ENCODE results near the gene HYPK. TPM values are rescaled to one million over a fixed set of nuclear protein-coding genes. Genes with fewer than 3 reads are reported as not detected.

HYPK gene
- total and polyA plus RNA-seq, 2 experiments from 2014 or later: 7.2 to 40.1 TPM

GRCh38 chr15:43775411-43775965, 24.9 kb upstream of the HYPK start:
- Mint-ChIP-seq H3K27me3 (ENCODE audit: insufficient read depth, low read depth, poor library complexity) (peaks cover 19% of the 10 kb centered on the region), H3K9me3 (no peaks in the 10 kb centered on the region; the same call in 2 of the 3 replicates), H3K27ac (no peak overlapping the region), H3K36me3 (ENCODE audit: low read depth) (peaks cover 36% of the 10 kb centered on the region), H3K4me3 (peak overlapping the region; percentile 82), H3K4me1 (peaks cover 17% of the 10 kb centered on the region)
- DNase-seq (ENCODE audit: low spot score) (peak; percentile 66), ATAC-seq (peak; percentile 21)
- no peak overlapping the region for H2AFZ ChIP-seq
- H3K9me2 ChIP-seq (ENCODE audit: insufficient read depth): no peaks in the 10 kb centered on the region
- TF ChIP-seq EZH2phosphoT487 (IDR thresholded peaks at IDR 0.05; ENCODE audit: unreplicated experiment) (no peak), ETS1 (IDR thresholded peaks at IDR 0.05) (no peak), NANOG (IDR thresholded peaks at IDR 0.05; ENCODE audit: borderline replicate concordance) (no peak), JUNB (IDR thresholded peaks at IDR 0.05; ENCODE audit: unreplicated experiment) (no peak), STAT1 (IDR thresholded peaks at IDR 0.05; ENCODE audit: unreplicated experiment) (no peak), ZNF462 (CRISPR knock-in tag; IDR thresholded peaks at IDR 0.05) (no peak), POLR2AphosphoS5 (IDR thresholded peaks at IDR 0.05; ENCODE audit: low read depth) (0 out of 2 replicates have a peak, but pooled peaks have one; percentile 13), CTCF (conservative IDR thresholded peaks at IDR 0.05; ENCODE audit: low read depth in 2 of 2) (peak; percentile 50 to 70), EZH2 (IDR thresholded peaks at IDR 0.05; ENCODE audit: low read depth, unreplicated experiment) (no peak), REST (IDR thresholded peaks at IDR 0.05; ENCODE audit: unreplicated experiment) (no peak), ZNF331 (CRISPR knock-in tag; IDR thresholded peaks at IDR 0.05; ENCODE audit: low read depth) (no peak), CREB1 (CRISPR knock-in tag; IDR thresholded peaks at IDR 0.05; ENCODE audit: low read depth) (0 out of 2 replicates have a peak, but pooled peaks have one; percentile 16), ZNF114 (CRISPR knock-in tag; IDR thresholded peaks at IDR 0.05) (no peak)
- H3K4me2 ChIP-seq: peak overlapping the region; percentile 96
- H4K20me1 ChIP-seq (replicated peaks; ENCODE audit: insufficient read depth): peaks cover 23% of the 10 kb centered on the region
- no peak overlapping the region for H3K27ac ChIP-seq (ENCODE audit: low read depth)
- no peaks in the 10 kb centered on the region for H3K27me3 ChIP-seq (ENCODE audit: insufficient read depth)
- H3K36me3 ChIP-seq (ENCODE audit: insufficient read depth): peaks cover 28% of the 10 kb centered on the region
- peaks cover 56% of the 10 kb centered on the region for H3F3A ChIP-seq (replicated peaks; ENCODE audit: low read depth)
- H3K79me2 ChIP-seq (replicated peaks; ENCODE audit: insufficient read depth): no peaks in the 10 kb centered on the region
- peak overlapping the region; percentile 95 for H3K4me3 ChIP-seq
- H3K4me1 ChIP-seq (ENCODE audit: insufficient read depth): peaks cover 11% of the 10 kb centered on the region
